Caco-2 (cell line): ENCODE data around the gene S1PR1. TPM values are rescaled to one million over a fixed set of nuclear protein-coding genes. Genes with fewer than 3 reads are reported as not detected.
"Not testable (repeated sequence)": the region's sequence is repeated elsewhere in the genome, so short reads cannot be mapped to it uniquely, and the experiment has no call there.

Experiments
- BruUV-seq: library from RNA; stranded (reverse); fragments of 400-500 nt; replicated peaks from 2 replicates; lab custom pipeline; 2021; lab: Mats Ljungman, UMichigan
- CTCF ChIA-PET: fragments of 300-600 bp; sonication (Branson Sonifier 250); formaldehyde crosslinking; loops from one replicate; lab custom pipeline; 2022; ENCODE audit warnings: antibody characterized with exemption; lab: Charles Lee
- POLR2A ChIA-PET: fragments of 300-600 bp; sonication (Branson Sonifier 250); formaldehyde crosslinking; loops from one replicate; lab custom pipeline; 2022; ENCODE audit warnings: antibody characterized with exemption; lab: Charles Lee
- DNase-seq, 2 experiments: peaks; one replicate each; pipeline versions ENCODE4 v3.0.0 to v3.0.0-alpha.2; 2020 to 2022
- H3K27me3 ChIP-seq: replicated peaks from 2 replicates; pipeline ENCODE4 v1.6.0; 2011; ENCODE audit warnings: low read length; ENCODE audit not compliant: control insufficient read depth, insufficient read depth
- H3K36me3 ChIP-seq: 2 replicates; pipeline ENCODE4 v1.5.1; 2011; ENCODE audit warnings: low read length; ENCODE audit not compliant: control insufficient read depth, insufficient read depth
- H3K4me1 ChIP-seq: fragments of 250-450 bp; sonication (Bioruptor Pico); 2 replicates; pipeline ENCODE4 v1.5.1; 2020; ENCODE audit warnings: mild to moderate bottlenecking
- H3K4me3 ChIP-seq: 2 replicates; pipeline ENCODE4 v1.5.1; 2011; ENCODE audit warnings: low read depth, mild to moderate bottlenecking, control low read depth, low read length
- H3K9me3 ChIP-seq: fragments of 250-450 bp; sonication (Bioruptor Pico); 2 replicates; pipeline ENCODE4 v1.5.1; 2020; ENCODE audit warnings: mild to moderate bottlenecking, moderate library complexity
- H3K27ac Mint-ChIP-seq: one replicate; pipeline ENCODE4 v1.8.0; 2022; ENCODE audit warnings: mixed read lengths; ENCODE audit not compliant: unreplicated experiment
- H3K27me3 Mint-ChIP-seq: one replicate; pipeline ENCODE4 v1.8.0; 2022; ENCODE audit warnings: mixed read lengths; ENCODE audit not compliant: insufficient read depth, unreplicated experiment
- H3K36me3 Mint-ChIP-seq: one replicate; pipeline ENCODE4 v1.8.0; 2022; ENCODE audit warnings: mild to moderate bottlenecking, mixed read lengths; ENCODE audit not compliant: insufficient read depth, unreplicated experiment
- H3K4me1 Mint-ChIP-seq: one replicate; pipeline ENCODE4 v1.8.0; 2022; ENCODE audit warnings: low read depth, mixed read lengths; ENCODE audit not compliant: unreplicated experiment
- H3K4me3 Mint-ChIP-seq: one replicate; pipeline ENCODE4 v1.8.0; 2022; ENCODE audit warnings: mild to moderate bottlenecking, moderate library complexity, mixed read lengths; ENCODE audit not compliant: unreplicated experiment
- H3K9me3 Mint-ChIP-seq: one replicate; pipeline ENCODE4 v1.8.0; 2022; ENCODE audit warnings: mixed read lengths; ENCODE audit not compliant: unreplicated experiment
- CTCF ChIP-seq, 2 experiments: fragments of 200-600 bp in 1 of 2; IDR thresholded peaks; 1 replicate in 1 of 2; 2 replicates in 1 of 2; pipeline versions ENCODE4 v1.5.1 to v1.8.0; 2011 to 2022; ENCODE audit warnings: antibody characterized with exemption in 1 of 2, control low read depth in 1 of 2, inconsistent platforms in 1 of 2, low read depth in 1 of 2, low read length in 1 of 2, mild to moderate bottlenecking in 1 of 2, moderate library complexity in 1 of 2; ENCODE audit not compliant: insufficient read depth in 1 of 2, severe bottlenecking in 1 of 2, unreplicated experiment in 1 of 2
- intact Hi-C: fragments of 100-400 bp; cut with micrococcal nuclease; formaldehyde crosslinking; loops from one replicate; pipeline ENCODE4 v1.10.0; 2022; ENCODE audit not compliant: unreplicated experiment
- total RNA-seq: library from RNA; stranded (reverse); gene quantifications from 2 replicates; pipeline ENCODE4 v1.2.3, GENCODE V29; 2022

S1PR1 gene
- total RNA-seq, 1 experiment from 2014 or later: not detected

- ChIA-PET POLR2A (no interaction called here), CTCF (no interaction called here)
- no peaks in the 10 kb centered on the region for H3K9me3 ChIP-seq
- peaks cover 6% of the 10 kb centered on the region for H3K27me3 Mint-ChIP-seq
- H3K27me3 ChIP-seq: no peaks in the 10 kb centered on the region
- no peaks in the 10 kb centered on the region for H3K36me3 ChIP-seq
- no peaks in the 10 kb centered on the region for H3K4me1 ChIP-seq
- no peak overlapping the region for H3K27ac Mint-ChIP-seq
- H3K4me1 Mint-ChIP-seq: no peaks in the 10 kb centered on the region
- no peak overlapping the region for H3K4me3 ChIP-seq
- no peaks in the 10 kb centered on the region for H3K9me3 Mint-ChIP-seq
- intact Hi-C loops: no loop called here
- no TSS peak for BruUV-seq
- no peak for DNase-seq
- no peak for TF ChIP-seq CTCF (IDR thresholded peaks at IDR 0.05; ENCODE audit: insufficient read depth in 1 of 2, low read depth in 1 of 2, low read length in 1 of 2, severe bottlenecking in 1 of 2, unreplicated experiment in 1 of 2)
- H3K4me3 Mint-ChIP-seq: no peak overlapping the region
- no peaks in the 10 kb centered on the region for H3K36me3 Mint-ChIP-seq
Measured at GRCh38 chr1:101227837-101228236, 9.0 kb upstream of the S1PR1 start.

GRCh38 chr1:101228424-101229134, 8.2 kb upstream of the S1PR1 start:
- Mint-ChIP-seq H3K27me3 (peaks cover 9% of the 10 kb centered on the region), H3K27ac (no peak overlapping the region)
- no TSS peak for BruUV-seq

GRCh38 chr1:101232182-101232581, 4.6 kb upstream of the S1PR1 start:
- H3K4me1 ChIP-seq, CTCF ChIA-PET, H3K27ac Mint-ChIP-seq, H3K27me3 ChIP-seq, H3K4me1 Mint-ChIP-seq, POLR2A ChIA-PET, H3K9me3 Mint-ChIP-seq, H3K4me3 Mint-ChIP-seq, H3K9me3 ChIP-seq, H3K36me3 ChIP-seq, H3K4me3 ChIP-seq, DNase-seq, intact Hi-C loops, H3K36me3 Mint-ChIP-seq, BruUV-seq: not testable (repeated sequence)
- peaks cover 17% of the 10 kb centered on the region for H3K27me3 Mint-ChIP-seq

More at GRCh38 chr1:101228424-101229134, 8.2 kb upstream of the S1PR1 start:
- no peaks in the 10 kb centered on the region for H3K9me3 ChIP-seq
- CTCF ChIA-PET: no interaction called here
- H3K4me1 ChIP-seq: no peaks in the 10 kb centered on the region
- no peaks in the 10 kb centered on the region for H3K27me3 ChIP-seq
- Mint-ChIP-seq H3K36me3 (no peaks in the 10 kb centered on the region), H3K4me3 (no peak overlapping the region), H3K9me3 (no peaks in the 10 kb centered on the region), H3K4me1 (no peaks in the 10 kb centered on the region)
- POLR2A ChIA-PET: no interaction called here
- no peak for DNase-seq
- no peaks in the 10 kb centered on the region for H3K36me3 ChIP-seq
- H3K4me3 ChIP-seq: no peak overlapping the region
- no peak for TF ChIP-seq CTCF (IDR thresholded peaks at IDR 0.05; ENCODE audit: insufficient read depth in 1 of 2, low read depth in 1 of 2, low read length in 1 of 2, severe bottlenecking in 1 of 2, unreplicated experiment in 1 of 2)
- intact Hi-C loops: no loop called here
